Heart left ventricle (tissue), 16 donors: Measurements from ENCODE around the gene PACSIN2. TPM values are rescaled to one million over a fixed set of nuclear protein-coding genes. Genes with fewer than 3 reads are reported as not detected.

Experiments
- ATAC-seq, 4 donors: fragments of 200-7000 bp; cut with Tn5 transposase; one replicate each; pipeline ENCODE4 v1.9.1; 2020 to 2022; ENCODE audit warnings: moderate library complexity in 4 of 4, mild to moderate bottlenecking in 3 of 4, moderate number of reproducible peaks in 1 of 4
- DNase-seq, 5 donors: peaks; one replicate each; pipeline ENCODE4 v3.0.0-alpha.2; 2020
- H3K27ac ChIP-seq, 12 donors: fragments of 200-600 bp; sonication (generic) in 4 of 12; one replicate each; pipeline versions ENCODE4 v1.5.0 to v1.8.0; 2016 to 2022; ENCODE audit warnings: mild to moderate bottlenecking in 2 of 12
- H3K27me3 ChIP-seq, 9 donors: fragments of 200-600 bp; sonication (generic) in 2 of 9; one replicate each; pipeline versions ENCODE4 v1.5.1 to v1.8.0; 2016 to 2022; ENCODE audit warnings: mild to moderate bottlenecking in 3 of 9
- H3K36me3 ChIP-seq, 9 donors: fragments of 200-600 bp; sonication (generic) in 2 of 9; one replicate each; pipeline versions ENCODE4 v1.5.0 to v1.8.0; 2018 to 2022; ENCODE audit warnings: mild to moderate bottlenecking in 2 of 9
- H3K4me1 ChIP-seq, 12 donors: fragments of 200-600 bp; sonication (generic) in 4 of 12; one replicate each; pipeline versions ENCODE4 v1.5.0 to v1.8.0; 2016 to 2022; ENCODE audit warnings: mild to moderate bottlenecking in 3 of 12
- H3K4me3 ChIP-seq, 12 donors: fragments of 200-600 bp; sonication (generic) in 4 of 12; one replicate each; pipeline versions ENCODE4 v1.5.0 to v1.8.0; 2017 to 2022; ENCODE audit warnings: mild to moderate bottlenecking in 9 of 12, moderate library complexity in 4 of 12
- H3K9me3 ChIP-seq, 12 donors: fragments of 200-600 bp; sonication (generic) in 4 of 12; one replicate each; pipeline versions ENCODE4 v1.5.0 to v1.8.0; 2016 to 2022; ENCODE audit warnings: mild to moderate bottlenecking in 1 of 12
- POLR2A ChIP-seq, 2 donors: fragments of 450-650 bp; IDR thresholded peaks; one replicate each; pipeline ENCODE4 v1.6.1; 2017; ENCODE audit warnings: antibody characterized with exemption in 2 of 2, mild to moderate bottlenecking in 2 of 2, moderate library complexity in 2 of 2
- WGBS, 4 donors: extraction: QIAGEN DNeasy Blood & Tissue Kit in 2 of 4; methylation state at CpG; one replicate each; pipeline versions ENCODE4 v1.1.5 to v1.1.7; 2013 to 2018; 5-methylcytosine and 5-hydroxymethylcytosine counted together
- intact Hi-C, 10 donors: fragments of 100-400 bp; cut with DNase I; formaldehyde crosslinking; loops; one replicate each; pipeline versions ENCODE4 v1.11.1 to v1.14.2; 2022
- polyA plus RNA-seq, 2 donors: library from polyadenylated mRNA; stranded (reverse); fragments of 200-250 nt; gene quantifications; one replicate each; pipeline ENCODE4 v1.2.3, GENCODE V29; 2013
- total RNA-seq, 9 donors: library from RNA; depleted of rRNA in 2 of 9; stranded (reverse); fragments of >200 nt in 2 of 9; fragmentation: NEBNext Ultra II Directional in 3 of 9; extraction: Animal tissue kit (Norgen Biotek cat#: 25700) in 3 of 9; gene quantifications; one replicate each; pipeline versions ENCODE4 v1.1.0 to v1.2.4, GENCODE V29; 2016 to 2023
- TF ChIP-seq, protein P1 (sequence below), 12 donors: fragments of 200-600 bp; sonication (generic) in 4 of 12; IDR thresholded peaks; one replicate each; pipeline versions ENCODE4 v1.5.0 to v1.8.0; 2018 to 2022; ENCODE audit warnings: antibody characterized with exemption in 12 of 12, mild to moderate bottlenecking in 5 of 12
- donor health status: ischemic (EF 13 %, LVEDD 7.1; RV severe dilation, severe dysfunction).
- donor health status: healthy with polysubstance abuse.
- donor health status: DM: no; HTN: yes; CAD: no.
- donor health status: DM: no; HTN: no; CAD: no.
- donor health status: ischemic (EF 25% LVEDD 6.9; RV normal size, moderate dysfunction).
- donor health status: ischemic (EF 25% LVEDD 5.7; RV mildly dilated, moderate dysfunction).
- donor health status: healthy.
- donor health status: DM: yes; HTN: yes; CAD: no.
- donor health status: ischemic (EF 35%, LVEDD 5.7; RV mildly dilated, moderate dysfunction).
- donor health status: nonischemic (EF 11% LVEDD 7.7; RV severe dilation, severe dysfunction).
- donor health status: DM: yes; HTN: yes; CAD: no.
- donor health status: PGD.
- donor health status: ischemic (EF 29% LVEDD 5.4; RV normal size, mild dysfunction).
- donor health status: nonischemic (EF 23%, LVEDD 6.1; RV moderate dilation, normal function).

The PACSIN2 gene
- total and polyA plus RNA-seq, 11 donors: 26.5 to 87.1 (median 59.3) TPM

GRCh38 chr22:42910221-42910942, 104.6 kb downstream of the PACSIN2 start:
- Histone ChIP-seq H3K4me1 (peaks cover 20 to 95% (median 67%) of the 10 kb centered on the region in 12 donors), H3K27ac (peak overlapping the region; percentile 47 to 85 (median 75)), H3K36me3 (peaks cover 0 to 22% (median 0%) of the 10 kb centered on the region in 9 donors), H3K27me3 (no peaks in the 10 kb centered on the region), H3K9me3 (no peaks in the 10 kb centered on the region), H3K4me3 (no peak overlapping the region)
- intact Hi-C loops: loop anchor here in 1 of 10 donors (5.0 kb wide), 1 partner anchor 43 kb away; no protein-coding TSS in a partner anchor
- ATAC-seq: peak; percentile 12 to 52 (median 41)
- WGBS, 4 donors: 37 to 63% (median 53%) methylated on average over 6 to 10 of the region's 10 CpGs
- peak in 1 of 5 donors; percentile 66 for DNase-seq
- TF ChIP-seq POLR2A (IDR thresholded peaks at IDR 0.05): no peak
- TF ChIP-seq, protein P1, sequence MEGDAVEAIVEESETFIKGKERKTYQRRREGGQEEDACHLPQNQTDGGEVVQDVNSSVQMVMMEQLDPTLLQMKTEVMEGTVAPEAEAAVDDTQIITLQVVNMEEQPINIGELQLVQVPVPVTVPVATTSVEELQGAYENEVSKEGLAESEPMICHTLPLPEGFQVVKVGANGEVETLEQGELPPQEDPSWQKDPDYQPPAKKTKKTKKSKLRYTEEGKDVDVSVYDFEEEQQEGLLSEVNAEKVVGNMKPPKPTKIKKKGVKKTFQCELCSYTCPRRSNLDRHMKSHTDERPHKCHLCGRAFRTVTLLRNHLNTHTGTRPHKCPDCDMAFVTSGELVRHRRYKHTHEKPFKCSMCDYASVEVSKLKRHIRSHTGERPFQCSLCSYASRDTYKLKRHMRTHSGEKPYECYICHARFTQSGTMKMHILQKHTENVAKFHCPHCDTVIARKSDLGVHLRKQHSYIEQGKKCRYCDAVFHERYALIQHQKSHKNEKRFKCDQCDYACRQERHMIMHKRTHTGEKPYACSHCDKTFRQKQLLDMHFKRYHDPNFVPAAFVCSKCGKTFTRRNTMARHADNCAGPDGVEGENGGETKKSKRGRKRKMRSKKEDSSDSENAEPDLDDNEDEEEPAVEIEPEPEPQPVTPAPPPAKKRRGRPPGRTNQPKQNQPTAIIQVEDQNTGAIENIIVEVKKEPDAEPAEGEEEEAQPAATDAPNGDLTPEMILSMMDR (IDR thresholded peaks at IDR 0.05): peak in 10 of 12 donors; percentile 5 to 49 (median 32)

DNA sequence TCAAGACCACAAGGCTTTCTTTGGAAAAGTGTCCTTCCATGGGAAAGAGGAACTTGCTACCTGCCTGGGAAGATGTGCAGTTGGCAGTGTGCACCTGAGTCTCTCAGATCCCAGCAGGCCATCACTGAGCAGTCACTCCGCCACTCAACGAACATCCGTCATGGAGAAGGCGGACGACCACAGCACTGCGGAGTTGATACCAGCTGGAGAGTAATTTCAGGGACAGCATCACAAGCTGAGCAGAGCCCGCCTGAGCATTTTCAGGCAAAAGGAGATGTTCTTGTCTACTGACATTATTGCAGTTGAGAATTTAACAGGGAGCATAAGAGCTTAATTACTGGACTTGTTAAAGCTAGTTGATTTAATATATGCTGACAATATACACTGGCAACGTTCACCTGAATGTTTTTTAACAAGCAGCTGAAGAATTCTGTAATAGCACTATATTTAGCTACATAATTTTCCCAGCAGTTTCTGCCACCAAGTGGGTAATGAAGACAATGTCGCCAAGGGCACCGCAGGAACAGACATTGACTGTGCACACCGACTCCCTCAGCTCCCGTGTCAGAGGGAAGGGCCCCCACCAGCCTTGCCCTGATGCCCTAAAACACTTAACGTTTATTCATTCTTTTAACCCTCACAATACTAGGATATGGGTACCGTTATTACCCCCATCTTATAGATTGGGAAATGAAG, 105.4 kb downstream of the PACSIN2 start:
- H3K27ac ChIP-seq: peak overlapping the region; percentile 47 to 85 (median 75)
- peak in 2 of 4 donors; percentile 12 to 30 for ATAC-seq
- no peak overlapping the region for H3K4me3 ChIP-seq
- intact Hi-C loops: loop anchor here in 5 of 10 donors (5.0 to 10.0 kb wide), 5 partner anchors 42 to 105 kb away; partner anchors contain the start of gene PACSIN2 (in 2 of the 5)
- TF ChIP-seq POLR2A (IDR thresholded peaks at IDR 0.05): no peak
- TF ChIP-seq, protein P1 (IDR thresholded peaks at IDR 0.05): no peak
- WGBS, 4 donors: 63 to 73% (median 69%) methylated on average over 14 of the region's 14 CpGs
- DNase-seq: no peak
- H3K9me3 ChIP-seq: no peaks in the 10 kb centered on the region
- peaks cover 24 to 95% (median 76%) of the 10 kb centered on the region in 12 donors for H3K4me1 ChIP-seq
- peaks cover 0 to 22% (median 0%) of the 10 kb centered on the region in 9 donors for H3K36me3 ChIP-seq
- no peaks in the 10 kb centered on the region for H3K27me3 ChIP-seq

- intact Hi-C loops: loop anchor here in 4 of 10 donors (5.0 to 10.0 kb wide), 5 partner anchors 41 to 106 kb away; partner anchors contain the start of gene PACSIN2 (in 2 of the 4)
Measured at GRCh38 chr22:42908374-42908746, 106.6 kb downstream of the PACSIN2 start.

More at GRCh38 chr22:42908374-42908746, 106.6 kb downstream of the PACSIN2 start:
- H3K9me3 ChIP-seq: no peaks in the 10 kb centered on the region
- no peak overlapping the region for H3K4me3 ChIP-seq
- DNase-seq: no peak
- no peaks in the 10 kb centered on the region for H3K27me3 ChIP-seq
- H3K27ac ChIP-seq: peak overlapping the region; percentile 8 to 85 (median 75)
- peaks cover 24 to 94% (median 79%) of the 10 kb centered on the region in 12 donors for H3K4me1 ChIP-seq
- WGBS, 4 donors: 60 to 71% (median 68%) methylated on average over 5 to 6 of the region's 6 CpGs
- no peak for ATAC-seq
- TF ChIP-seq, protein P1 (IDR thresholded peaks at IDR 0.05): no peak
- no peak for TF ChIP-seq POLR2A (IDR thresholded peaks at IDR 0.05)
- peaks cover 0 to 22% (median 0%) of the 10 kb centered on the region in 9 donors for H3K36me3 ChIP-seq
